ENCODE measurements around the gene ZXDC. TPM values are rescaled to one million over a fixed set of nuclear protein-coding genes. Genes with fewer than 3 reads are reported as not detected.

ZXDC gene
- total RNA-seq, 8 experiments from 2014 or later: 15.1 to 32.0 (median 24.2) TPM

DNA sequence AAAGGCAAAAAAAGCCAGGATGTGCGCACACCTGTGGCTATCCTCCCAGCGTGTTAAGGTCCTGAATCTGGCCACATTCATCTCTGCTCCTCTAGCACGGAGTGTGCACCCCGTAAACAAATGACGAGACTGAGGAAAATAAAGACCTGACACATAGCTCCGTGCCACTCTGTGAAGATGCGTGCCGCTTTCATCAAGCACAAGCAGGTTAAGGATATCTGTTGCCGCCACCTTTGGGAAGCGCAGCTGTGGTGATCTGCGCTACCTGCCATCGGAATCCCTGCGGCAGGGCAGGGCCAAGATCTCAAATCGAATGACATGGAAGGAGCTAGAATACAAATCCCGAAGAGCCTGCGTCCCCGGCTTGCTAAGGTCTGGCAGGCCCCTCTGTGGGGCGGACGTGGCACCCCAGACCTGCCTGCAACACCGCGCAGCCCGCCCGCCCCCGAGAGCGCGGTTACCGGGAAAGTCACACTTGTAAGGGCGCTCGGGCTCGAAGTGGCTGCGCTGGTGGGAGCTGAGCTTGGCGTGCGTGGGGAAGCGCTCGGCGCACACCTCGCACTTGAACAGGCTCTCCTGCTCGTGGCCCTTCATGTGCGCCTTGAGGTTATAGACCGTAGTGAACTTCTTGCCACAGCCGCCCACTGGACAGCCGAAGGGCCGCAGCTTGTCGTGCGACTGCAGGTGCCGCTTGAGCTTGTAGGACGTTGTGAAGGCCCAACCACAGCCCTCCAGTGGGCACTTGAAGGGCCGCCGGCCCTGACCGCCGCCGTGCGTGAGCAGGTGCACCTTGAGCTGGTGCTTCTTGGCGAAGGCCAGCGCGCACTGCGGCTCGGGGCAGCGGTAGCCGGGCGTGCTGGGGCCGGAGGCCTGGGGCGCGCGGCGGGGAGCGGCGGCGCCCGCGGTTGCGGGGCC, 936 bp downstream of the ZXDC start:
- in situ Hi-C loops (cut with MboI; ENCODE audit: low pct_unique_long_range_greater_than_20kb in 2 of 9, low sequenced_read_pairs in 9 of 9, unreplicated experiment in 9 of 9): no loop called here
- peak in 5 of 8 experiments; percentile 2 to 10 (median 8) for ATAC-seq (replicated peaks in 6 of 8)
- peak overlapping the region; percentile 65 to 99 (median 95) for H3K4me3 ChIP-seq
- WGBS, 10 experiments: 2 to 46% (median 18%) methylated on average over 2 to 12 of the region's 72 CpGs; no CpG with 5 or more reads in 2 of the 10 experiments
- H3K4me1 ChIP-seq (replicated peaks in 1 of 2): peaks cover 31 to 33% of the 10 kb centered on the region in 2 donors
- H3K27ac ChIP-seq: peak overlapping the region; percentile 96

GRCh38 chr3:126473292-126474168, 2.2 kb downstream of the ZXDC start:
- WGBS, 10 experiments: 20 to 94% (median 77%) methylated on average over 1 to 5 of the region's 14 CpGs; no CpG with 5 or more reads in 1 of the 10 experiments
- H3K27ac ChIP-seq: no peak overlapping the region

GRCh38 chr3:126472277-126473006, 3.2 kb downstream of the ZXDC start:
- Histone ChIP-seq H3K4me1 (replicated peaks in 1 of 2) (peaks cover 31 to 33% of the 10 kb centered on the region in 2 donors), H3K4me3 (peak overlapping the region; percentile 11 to 99 (median 95)), H3K27ac (no peak overlapping the region)
- ATAC-seq (replicated peaks in 6 of 8): peak; percentile 3 to 60 (median 32)
- in situ Hi-C loops (cut with MboI; ENCODE audit: low pct_unique_long_range_greater_than_20kb in 2 of 9, low sequenced_read_pairs in 9 of 9, unreplicated experiment in 9 of 9): no loop called here
- 12 to 87% (median 61%) methylated on average over 2 to 8 of the region's 8 CpGs for WGBS, 10 experiments

More at GRCh38 chr3:126473292-126474168, 2.2 kb downstream of the ZXDC start:
- in situ Hi-C loops (cut with MboI; ENCODE audit: low pct_unique_long_range_greater_than_20kb in 2 of 9, low sequenced_read_pairs in 9 of 9, unreplicated experiment in 9 of 9): no loop called here
- ATAC-seq (replicated peaks in 6 of 8): no peak
- Histone ChIP-seq H3K4me1 (replicated peaks in 1 of 2) (peaks cover 31 to 33% of the 10 kb centered on the region in 2 donors), H3K4me3 (peak overlapping the region; percentile 65 to 99 (median 95))

- no peak for ATAC-seq (replicated peaks in 6 of 8)
- Histone ChIP-seq H3K4me3 (no peak overlapping the region), H3K4me1 (replicated peaks in 1 of 2) (peaks cover 28 to 31% of the 10 kb centered on the region in 2 donors), H3K27ac (no peak overlapping the region)
- WGBS, 10 experiments: 80 to 100% (median 94%) methylated on average over 1 to 5 of the region's 11 CpGs; no CpG with 5 or more reads in 5 of the 10 experiments
- in situ Hi-C loops (cut with MboI; ENCODE audit: low pct_unique_long_range_greater_than_20kb in 2 of 9, low sequenced_read_pairs in 9 of 9, unreplicated experiment in 9 of 9): no loop called here
Observed at GRCh38 chr3:126469479-126469878, 6.2 kb downstream of the ZXDC start.

DNA sequence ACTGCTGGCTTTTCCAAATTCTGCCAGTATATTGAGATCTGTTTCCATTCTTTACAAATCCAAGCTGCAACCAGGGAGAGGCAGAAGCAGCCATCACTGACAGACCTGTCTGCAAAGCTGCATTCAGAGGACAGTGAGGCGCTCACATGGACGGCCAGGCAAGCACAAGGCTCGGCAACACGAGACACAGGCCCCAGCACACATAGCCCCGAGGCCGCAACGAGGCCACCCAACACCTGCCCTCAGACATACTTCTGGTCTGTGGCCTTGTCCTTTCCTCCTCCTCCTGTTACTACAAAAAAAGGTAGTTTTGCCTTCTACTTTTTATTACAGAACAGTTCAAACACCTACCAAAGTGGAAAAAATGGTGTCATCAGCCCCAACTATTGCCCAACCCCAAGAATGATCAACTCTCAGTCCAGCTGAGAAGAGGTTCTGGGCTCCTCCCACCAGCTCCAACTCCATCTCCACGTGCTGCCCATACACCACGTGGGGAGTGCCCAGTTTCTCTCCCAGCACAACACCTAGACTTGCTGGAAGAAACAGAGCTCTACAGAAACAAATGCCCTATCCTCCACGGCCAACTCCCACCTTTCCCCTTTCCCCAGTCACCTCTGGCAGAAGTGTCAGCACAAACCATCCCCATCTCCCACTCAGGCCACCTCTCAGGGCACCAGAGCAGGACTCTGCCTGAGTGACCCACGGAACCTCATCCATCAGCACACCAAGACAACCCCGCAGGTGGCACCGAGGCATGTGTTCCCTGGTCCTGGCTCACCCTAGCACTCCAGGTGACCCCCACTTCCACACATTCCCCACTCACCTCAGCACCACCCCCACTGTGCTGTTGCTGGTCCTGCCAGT, 7.4 kb downstream of the ZXDC start:
- ATAC-seq (replicated peaks in 6 of 8): peak in 1 of 8 experiments; percentile 12
- Histone ChIP-seq H3K4me3 (no peak overlapping the region), H3K27ac (no peak overlapping the region), H3K4me1 (replicated peaks in 1 of 2) (peaks cover 17 to 21% of the 10 kb centered on the region in 2 donors)
- in situ Hi-C loops (cut with MboI; ENCODE audit: low pct_unique_long_range_greater_than_20kb in 2 of 9, low sequenced_read_pairs in 9 of 9, unreplicated experiment in 9 of 9): no loop called here
- 70 to 100% (median 90%) methylated on average over 2 to 10 of the region's 13 CpGs; no CpG with 5 or more reads in 3 of the 10 experiments for WGBS, 10 experiments

GRCh38 chr3:126467611-126467955, 8.1 kb downstream of the ZXDC start:
- in situ Hi-C loops (cut with MboI; ENCODE audit: low pct_unique_long_range_greater_than_20kb in 2 of 9, low sequenced_read_pairs in 9 of 9, unreplicated experiment in 9 of 9): no loop called here
- H3K27ac ChIP-seq: no peak overlapping the region
- ATAC-seq (replicated peaks in 6 of 8): no peak
- WGBS, 10 experiments: 65 to 100% (median 100%) methylated on average over 1 to 5 of the region's 8 CpGs; no CpG with 5 or more reads in 5 of the 10 experiments
- H3K4me3 ChIP-seq: no peak overlapping the region
- H3K4me1 ChIP-seq (replicated peaks in 1 of 2): peaks cover 10 to 14% of the 10 kb centered on the region in 2 donors

GRCh38 chr3:126466886-126467610, 8.6 kb downstream of the ZXDC start:
- WGBS, 10 experiments: 80 to 100% (median 91%) methylated on average over 1 to 14 of the region's 19 CpGs; no CpG with 5 or more reads in 4 of the 10 experiments
- in situ Hi-C loops (cut with MboI; ENCODE audit: low pct_unique_long_range_greater_than_20kb in 2 of 9, low sequenced_read_pairs in 9 of 9, unreplicated experiment in 9 of 9): no loop called here
- H3K4me3 ChIP-seq: no peak overlapping the region
- peaks cover 5 to 8% of the 10 kb centered on the region in 2 donors for H3K4me1 ChIP-seq (replicated peaks in 1 of 2)
- no peak for ATAC-seq (replicated peaks in 6 of 8)
- H3K27ac ChIP-seq: no peak overlapping the region

DNA sequence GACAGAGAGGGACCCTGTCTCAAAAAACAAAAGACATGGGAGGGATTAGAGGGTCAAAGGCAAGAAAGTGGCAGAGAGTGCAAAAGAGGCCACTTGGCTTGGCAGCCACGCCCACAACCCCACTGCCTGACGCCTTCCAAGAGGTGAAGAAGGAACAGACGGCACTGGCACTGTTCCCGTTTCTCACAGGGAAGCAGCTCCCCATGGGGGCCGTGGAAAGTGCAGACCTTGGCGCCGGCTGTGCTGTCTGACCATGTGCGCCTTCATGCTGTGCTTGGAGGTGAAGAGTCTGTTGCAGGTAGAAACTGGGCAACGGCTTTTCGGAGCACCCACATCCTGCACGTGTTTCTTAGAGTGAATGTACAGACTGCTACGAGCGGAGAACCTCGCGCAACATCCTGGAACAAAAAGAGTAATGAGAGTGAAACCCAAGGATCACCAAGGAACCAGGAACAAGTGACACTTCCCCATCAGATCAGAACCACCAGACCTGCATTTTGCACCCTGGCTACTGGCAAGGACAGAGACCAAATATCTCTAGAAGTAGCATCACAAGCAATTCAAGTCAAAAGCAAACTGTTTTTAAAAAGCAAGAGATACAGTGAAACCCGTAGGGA, 9.7 kb downstream of the ZXDC start:
- H3K4me3 ChIP-seq: no peak overlapping the region
- ATAC-seq (replicated peaks in 6 of 8): no peak
- no peak overlapping the region for H3K27ac ChIP-seq
- H3K4me1 ChIP-seq (replicated peaks in 1 of 2): no peaks in the 10 kb centered on the region
- in situ Hi-C loops (cut with MboI; ENCODE audit: low pct_unique_long_range_greater_than_20kb in 2 of 9, low sequenced_read_pairs in 9 of 9, unreplicated experiment in 9 of 9): no loop called here
- WGBS, 10 experiments: 33 to 100% (median 90%) methylated on average over 1 to 12 of the region's 16 CpGs; no CpG with 5 or more reads in 1 of the 10 experiments

GRCh38 chr3:126464997-126465396, 10.7 kb downstream of the ZXDC start:
- H3K4me3 ChIP-seq: no peak overlapping the region
- no peak overlapping the region for H3K27ac ChIP-seq
- no peaks in the 10 kb centered on the region for H3K4me1 ChIP-seq (replicated peaks in 1 of 2)
- in situ Hi-C loops (cut with MboI; ENCODE audit: low pct_unique_long_range_greater_than_20kb in 2 of 9, low sequenced_read_pairs in 9 of 9, unreplicated experiment in 9 of 9): no loop called here
- WGBS, 10 experiments: 86 to 100% (median 100%) methylated on average over 2 to 5 of the region's 11 CpGs; no CpG with 5 or more reads in 7 of the 10 experiments
- no peak for ATAC-seq (replicated peaks in 6 of 8)

GRCh38 chr3:126464494-126464893, 11.2 kb downstream of the ZXDC start:
- Histone ChIP-seq H3K4me3 (no peak overlapping the region), H3K4me1 (replicated peaks in 1 of 2) (no peaks in the 10 kb centered on the region), H3K27ac (no peak overlapping the region)
- no peak for ATAC-seq (replicated peaks in 6 of 8)
- 50 to 86% (median 64%) methylated on average over 1 to 4 of the region's 4 CpGs; no CpG with 5 or more reads in 5 of the 10 experiments for WGBS, 10 experiments
- in situ Hi-C loops (cut with MboI; ENCODE audit: low pct_unique_long_range_greater_than_20kb in 2 of 9, low sequenced_read_pairs in 9 of 9, unreplicated experiment in 9 of 9): no loop called here

GRCh38 chr3:126464093-126464492, 11.6 kb downstream of the ZXDC start:
- no peaks in the 10 kb centered on the region for H3K4me1 ChIP-seq (replicated peaks in 1 of 2)
- ATAC-seq (replicated peaks in 6 of 8): no peak
- H3K27ac ChIP-seq: no peak overlapping the region
- 80 to 100% (median 89%) methylated on average over 1 to 4 of the region's 4 CpGs; no CpG with 5 or more reads in 5 of the 10 experiments for WGBS, 10 experiments
- H3K4me3 ChIP-seq: no peak overlapping the region
- in situ Hi-C loops (cut with MboI; ENCODE audit: low pct_unique_long_range_greater_than_20kb in 2 of 9, low sequenced_read_pairs in 9 of 9, unreplicated experiment in 9 of 9): no loop called here

Measured in motor neuron (in vitro differentiated cells).